Muscle of arm (tissue), 12 donors: ENCODE measurements around the gene ATP13A1. TPM values are rescaled to one million over a fixed set of nuclear protein-coding genes. Genes with fewer than 3 reads are reported as not detected.
A peak's percentile ranks its signal among the peaks of the same experiment; 100 is the strongest.
"Not testable (repeated sequence)": the region's sequence is repeated elsewhere in the genome, so short reads cannot be mapped to it uniquely, and the experiment has no call there.

Experiments
- DNase-seq: peaks from one replicate; pipeline ENCODE4 v3.0.0-alpha.2; 2013
- polyA plus RNA-seq, 12 donors: library from polyadenylated mRNA; unstranded; fragments of 120-200 nt; gene quantifications; one replicate each; pipeline ENCODE4 v1.2.1, GENCODE V29; 2013; ENCODE audit not compliant: insufficient read length in 12 of 12

ATP13A1 gene
- polyA plus RNA-seq, 12 donors, result 19.2 to 42.9 (median 24.8) TPM; not detected in 1

DNA sequence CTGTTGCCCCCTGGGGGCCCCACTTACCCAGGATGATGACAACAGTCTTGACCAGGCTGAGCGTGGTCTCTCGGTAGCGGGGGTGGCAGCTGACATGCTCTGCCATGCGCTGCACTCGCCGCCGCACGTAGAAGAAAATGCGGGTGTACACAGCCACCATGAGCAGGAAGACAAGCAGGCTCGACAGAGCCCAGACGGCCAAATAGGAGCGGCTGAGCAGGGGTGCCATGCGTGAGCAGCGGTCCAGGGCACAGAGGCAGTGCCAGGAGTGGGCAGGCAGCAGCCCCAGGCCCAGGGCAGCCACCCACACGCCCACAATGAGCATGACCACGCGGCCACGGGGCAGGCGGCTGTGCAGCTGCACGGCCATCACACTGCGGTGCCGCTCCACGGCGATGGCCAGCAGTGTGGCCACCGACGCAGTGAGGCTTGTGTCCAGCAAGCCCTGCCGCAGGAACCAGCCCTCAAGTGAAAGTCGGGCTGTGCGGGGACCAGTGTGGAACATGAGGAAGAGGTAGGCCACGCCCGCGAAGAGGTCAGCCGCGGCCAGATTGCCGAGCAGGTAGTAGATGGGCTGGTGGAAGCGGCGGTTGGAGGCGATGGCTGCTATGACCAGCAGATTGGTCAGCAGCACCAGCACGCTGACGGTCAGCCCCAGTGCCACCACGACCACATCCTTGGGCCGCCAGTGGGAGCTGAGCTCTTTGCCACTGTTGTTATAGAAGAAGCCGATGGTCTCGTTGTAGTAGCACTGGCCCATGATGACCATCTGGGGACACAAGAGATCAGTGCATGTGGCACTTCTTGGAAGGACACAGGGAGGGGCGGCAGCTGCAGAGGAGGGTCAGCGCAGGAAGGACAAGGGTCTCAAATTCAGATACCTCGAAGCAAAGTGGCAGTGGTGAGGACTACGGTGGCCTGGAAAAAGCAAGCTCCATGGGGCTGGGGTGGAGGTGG, 36.7 kb downstream of the ATP13A1 start:
- no peak for DNase-seq

DNA sequence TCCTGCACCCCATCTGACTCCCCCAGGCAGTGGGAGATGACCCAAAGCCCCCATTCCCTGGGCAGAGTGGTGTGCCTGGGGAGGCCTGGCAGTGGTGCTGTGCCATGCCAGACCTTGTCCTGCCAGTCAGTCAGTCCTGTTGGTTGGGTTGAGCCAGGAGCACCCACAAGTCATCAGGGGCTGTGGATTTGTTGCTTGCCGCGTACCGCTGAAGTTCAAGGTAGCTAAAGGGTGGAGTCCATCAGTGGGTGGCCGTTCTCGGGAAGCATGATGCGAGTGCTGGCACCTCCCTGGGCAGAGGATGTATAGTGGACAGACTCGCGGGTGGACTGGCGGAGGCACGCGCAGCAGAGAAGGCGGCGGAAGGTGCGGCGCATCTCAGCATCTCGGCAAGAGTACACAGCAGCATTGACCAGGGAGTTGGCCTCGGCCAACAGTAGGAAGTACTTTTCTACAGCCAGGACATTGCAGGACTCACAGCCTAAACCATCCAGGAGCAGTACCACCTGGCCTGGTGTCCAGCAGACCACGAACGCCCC, 39.4 kb downstream of the ATP13A1 start:
- DNase-seq, result no peak

DNA sequence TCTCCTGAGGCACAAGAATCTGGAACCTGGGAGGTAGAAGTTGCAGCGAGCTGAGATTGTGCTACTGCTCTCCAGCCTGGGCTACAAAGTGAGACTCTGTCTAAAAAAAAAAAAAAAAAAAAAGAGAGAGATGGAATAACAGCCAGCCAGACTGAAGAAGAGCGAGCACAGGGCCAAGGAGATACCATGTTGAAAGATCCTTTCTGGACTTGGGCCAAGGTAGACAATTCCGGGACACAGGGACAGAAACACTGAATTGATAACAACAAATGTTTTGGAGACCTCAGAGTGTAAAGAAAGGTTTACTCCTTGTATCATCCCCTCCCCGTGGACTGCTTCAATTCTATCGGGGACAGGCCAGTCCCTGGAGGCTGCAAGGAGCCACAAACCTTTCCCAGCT, 40.1 kb downstream of the ATP13A1 start:
- no peak for DNase-seq

DNA sequence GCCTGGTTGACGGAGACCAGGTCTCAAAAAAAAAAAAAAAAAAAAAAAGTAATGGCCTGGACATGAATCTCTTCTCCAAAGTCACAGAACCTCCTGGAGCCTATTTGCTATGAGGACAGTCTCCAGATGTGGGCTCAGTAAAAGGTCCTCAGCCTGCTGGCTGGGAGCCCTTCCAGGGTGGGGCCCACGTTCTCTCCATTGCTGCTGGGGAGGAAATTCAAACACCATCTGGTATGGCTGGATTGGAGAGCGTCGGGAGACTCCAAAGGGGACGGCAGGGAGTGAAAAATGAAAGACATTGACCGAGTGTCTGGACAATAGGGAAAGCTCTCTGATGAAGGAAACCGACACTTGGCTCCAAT, 43.6 kb downstream of the ATP13A1 start:
- DNase-seq, result no peak

DNA sequence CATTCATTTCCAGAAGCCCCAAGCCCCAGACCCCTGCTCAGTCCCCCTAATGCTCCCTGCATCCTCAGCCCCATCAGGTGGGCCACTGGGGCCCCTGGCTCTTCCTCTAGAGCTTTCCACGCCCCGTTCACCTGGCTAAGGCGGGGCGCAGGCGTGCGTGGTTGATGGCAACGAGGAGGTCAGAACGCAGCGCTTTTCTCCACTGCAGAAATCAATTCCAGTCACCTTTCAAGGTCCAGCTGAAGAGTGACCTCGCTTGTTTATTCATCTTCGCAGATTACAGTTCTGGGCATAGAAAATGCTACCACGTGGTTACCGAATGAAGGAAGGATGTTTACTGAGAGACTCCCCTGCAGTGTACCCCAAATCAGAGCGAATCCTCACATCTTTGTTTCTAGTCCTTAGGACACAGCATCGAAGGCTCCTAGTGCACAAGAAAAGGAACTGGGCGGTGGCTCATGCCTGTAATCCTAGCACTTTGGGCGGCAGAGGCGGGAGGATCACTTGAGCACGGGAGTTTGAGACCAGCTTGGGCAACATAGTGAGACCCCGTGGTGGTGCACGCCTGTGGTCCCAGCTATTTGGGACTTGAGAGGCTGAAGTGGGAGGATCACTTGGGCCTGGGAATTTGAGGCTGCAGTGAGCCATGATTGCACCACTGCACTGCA, 44.2 kb downstream of the ATP13A1 start:
- no peak for DNase-seq

DNA sequence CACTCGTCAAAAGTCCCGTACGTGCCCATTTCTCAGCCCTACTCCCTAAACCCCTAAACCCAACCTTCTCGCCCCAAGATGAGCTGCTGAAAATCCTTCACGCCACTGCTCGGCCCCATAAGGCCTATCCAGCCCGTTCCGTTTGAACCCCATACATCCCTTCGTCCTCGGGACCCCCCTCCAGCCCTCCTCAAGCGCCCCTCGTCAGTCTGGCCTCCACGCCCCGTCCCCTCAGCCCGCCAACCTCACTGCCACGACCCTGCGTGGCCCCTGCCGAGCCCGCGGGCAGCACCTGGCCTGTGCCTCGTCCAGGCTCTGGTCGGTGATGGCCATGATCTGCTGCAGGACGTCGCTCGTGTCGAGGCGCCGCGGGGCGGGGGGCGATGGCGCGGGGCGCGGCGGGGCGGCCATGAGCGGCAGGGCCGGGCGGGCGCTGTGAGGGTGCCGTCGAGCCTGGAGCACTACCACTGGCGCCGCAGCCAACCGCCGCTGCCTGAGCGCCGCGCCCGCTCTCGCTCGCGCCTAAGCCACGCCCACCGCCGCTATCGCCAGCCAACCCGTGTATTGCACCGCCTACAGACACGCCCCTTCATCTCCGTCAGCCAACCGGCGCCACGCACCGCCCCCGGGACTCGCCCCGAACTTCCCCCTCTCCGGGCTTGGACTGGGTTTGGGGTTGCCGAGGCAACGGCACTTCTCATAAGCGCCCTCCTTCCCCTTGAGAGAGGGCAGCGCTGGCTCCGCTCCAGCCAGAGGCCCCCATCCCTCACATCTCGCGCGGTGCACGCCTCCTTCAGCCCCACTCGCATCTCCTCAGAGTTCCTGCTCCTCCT, 45.0 kb downstream of the ATP13A1 start, which contains the start of gene PBX4:
PBX4 (minus strand) TSS at position 469 of the 833 bp plus-strand sequence; CDS start at position 411, 58 bp downstream.
- DNase-seq, result peak; percentile 94

DNA sequence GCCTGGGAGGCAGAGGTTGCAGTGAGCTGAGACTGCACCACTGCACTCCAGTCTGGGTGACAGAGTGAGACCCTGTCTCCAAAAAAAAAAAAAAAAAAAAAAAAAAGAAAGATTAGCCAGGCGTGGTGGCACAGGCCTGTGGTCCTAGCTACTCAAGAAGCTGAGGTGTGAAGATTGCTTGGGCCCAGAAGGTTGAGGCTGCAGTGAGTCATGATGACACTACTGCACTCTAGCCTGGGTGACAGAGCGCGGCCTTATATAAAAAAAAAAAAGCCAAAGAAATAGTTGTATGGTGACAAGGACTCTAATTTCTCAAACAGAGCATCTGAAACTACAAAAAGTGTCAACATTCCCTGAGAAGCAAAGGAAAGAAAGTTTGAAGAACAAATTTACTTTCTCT, 48.4 kb downstream of the ATP13A1 start:
- no peak for DNase-seq

DNA sequence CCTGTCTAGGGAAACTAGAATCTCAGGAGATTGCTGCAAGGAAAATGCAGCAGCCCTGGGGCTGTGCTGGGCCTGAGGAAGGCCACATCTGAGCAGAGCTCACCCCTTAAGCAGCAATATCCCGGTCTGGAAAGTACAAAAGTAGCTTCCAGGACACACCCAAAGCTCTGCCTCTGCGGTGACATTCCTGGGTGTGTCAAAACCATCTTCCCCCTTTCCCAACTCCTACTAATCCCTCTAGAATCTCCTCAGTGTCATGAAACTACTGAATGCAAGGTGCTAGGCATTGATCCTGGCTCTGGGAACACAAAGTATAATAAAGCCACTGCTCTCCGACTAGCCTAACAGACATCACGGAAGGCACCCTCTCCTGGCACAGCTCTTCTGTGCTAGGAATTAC, 50.0 kb downstream of the ATP13A1 start:
- DNase-seq, result no peak

DNA sequence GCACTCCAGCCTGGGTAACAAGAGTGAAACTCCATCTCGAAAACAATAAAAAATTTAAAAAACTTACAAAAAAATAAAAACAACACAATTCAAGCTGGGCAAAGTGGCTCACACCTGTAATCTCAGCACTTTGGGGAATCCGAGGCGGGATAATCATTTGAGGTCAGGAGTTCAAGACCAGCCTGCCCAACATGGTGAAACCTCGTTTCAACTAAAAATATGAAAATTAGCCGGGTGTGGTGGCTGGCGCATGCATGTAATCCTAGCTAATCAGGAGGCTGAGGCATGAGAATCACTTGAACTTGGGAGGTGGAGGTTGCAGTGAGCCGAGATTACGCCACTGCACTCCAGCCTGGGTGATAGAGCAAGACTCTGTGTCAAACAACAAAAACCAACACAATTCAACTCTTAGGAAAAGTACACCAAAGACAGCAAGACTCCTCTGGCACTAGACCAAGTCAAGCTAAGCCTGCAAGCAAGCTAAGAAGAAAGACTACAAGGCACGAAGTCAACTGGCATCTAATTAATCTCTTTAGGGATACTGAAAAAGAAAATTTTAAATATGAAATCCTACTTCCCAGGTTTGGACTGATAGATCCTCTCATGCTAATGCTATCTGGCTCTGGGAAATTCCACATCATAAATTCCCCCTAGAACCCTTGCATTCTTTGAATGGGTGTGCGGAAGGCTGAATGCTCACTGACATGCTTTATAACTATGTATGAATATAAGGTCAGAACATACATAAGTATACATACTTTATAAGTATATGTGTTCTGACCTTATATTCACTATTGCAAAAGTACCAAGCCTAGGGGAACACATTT, 52.9 kb downstream of the ATP13A1 start:
- DNase-seq, result no peak

DNA sequence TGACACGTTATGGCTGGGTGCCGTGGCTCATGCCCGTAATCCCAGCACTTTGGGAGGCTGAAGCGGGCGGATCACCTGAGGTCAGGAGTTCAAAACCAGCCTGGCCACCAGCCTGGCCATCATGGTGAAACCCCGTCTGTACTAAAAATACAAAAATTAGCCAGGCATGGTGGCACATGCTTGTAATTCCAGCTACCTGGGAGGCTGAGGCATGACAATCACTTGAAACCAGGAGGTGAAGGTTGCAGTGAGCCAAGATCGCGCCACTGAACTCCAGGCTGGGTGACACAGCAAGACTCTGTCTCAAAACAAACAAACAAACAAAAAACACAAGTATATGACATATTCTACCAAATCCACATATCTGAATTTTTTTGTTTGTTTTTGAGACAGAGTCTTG, 56.8 kb downstream of the ATP13A1 start:
- DNase-seq, result not testable (repeated sequence)

DNA sequence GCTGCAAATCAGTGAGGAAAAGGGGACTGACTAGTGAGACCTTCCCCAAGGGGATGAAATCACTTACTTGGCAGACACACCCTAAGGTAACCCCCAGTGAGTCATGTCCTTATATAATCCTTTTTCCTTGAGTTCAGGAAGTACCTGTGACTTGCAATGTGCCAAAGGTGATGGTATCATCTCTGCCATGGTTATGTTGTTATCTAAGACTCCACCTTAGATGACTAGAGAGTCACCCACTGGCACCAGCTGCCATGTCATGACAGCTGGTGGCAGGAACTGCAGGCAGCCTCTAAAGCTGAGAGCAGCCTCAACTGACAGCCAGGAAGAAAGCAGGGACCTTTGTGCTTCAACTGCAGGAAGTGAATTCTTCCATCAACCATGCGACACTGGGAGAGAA, 57.5 kb downstream of the ATP13A1 start:
- DNase-seq, result no peak

DNA sequence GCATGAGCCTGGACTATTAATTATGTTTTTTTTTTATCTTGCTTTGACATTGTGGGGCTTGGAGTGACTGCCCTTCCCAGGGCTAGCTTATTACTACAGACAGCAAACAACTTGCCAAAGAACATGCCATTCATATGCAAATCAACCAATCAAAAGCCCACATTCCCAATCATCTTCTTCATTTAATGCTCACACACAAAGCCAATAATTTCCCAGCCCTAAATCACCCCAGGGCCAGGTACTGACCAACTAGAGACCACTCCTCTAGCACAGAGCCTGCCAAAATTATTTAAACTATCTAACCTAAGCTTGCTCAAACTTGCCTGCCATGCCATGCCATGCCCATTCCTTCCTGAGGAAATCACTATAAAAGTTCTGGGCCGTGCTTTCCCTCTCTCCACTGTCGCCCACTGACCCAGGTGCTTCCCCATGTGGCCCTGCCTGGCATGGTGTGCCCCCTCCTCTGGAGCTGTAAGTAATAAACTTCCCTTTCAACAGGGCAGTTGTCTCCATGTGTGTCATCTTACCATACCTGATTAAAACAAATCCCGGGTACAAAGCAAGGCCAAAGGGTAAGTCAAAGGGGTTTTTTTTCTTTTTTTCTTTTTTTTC, 60.7 kb downstream of the ATP13A1 start:
- DNase-seq, result no peak

DNA sequence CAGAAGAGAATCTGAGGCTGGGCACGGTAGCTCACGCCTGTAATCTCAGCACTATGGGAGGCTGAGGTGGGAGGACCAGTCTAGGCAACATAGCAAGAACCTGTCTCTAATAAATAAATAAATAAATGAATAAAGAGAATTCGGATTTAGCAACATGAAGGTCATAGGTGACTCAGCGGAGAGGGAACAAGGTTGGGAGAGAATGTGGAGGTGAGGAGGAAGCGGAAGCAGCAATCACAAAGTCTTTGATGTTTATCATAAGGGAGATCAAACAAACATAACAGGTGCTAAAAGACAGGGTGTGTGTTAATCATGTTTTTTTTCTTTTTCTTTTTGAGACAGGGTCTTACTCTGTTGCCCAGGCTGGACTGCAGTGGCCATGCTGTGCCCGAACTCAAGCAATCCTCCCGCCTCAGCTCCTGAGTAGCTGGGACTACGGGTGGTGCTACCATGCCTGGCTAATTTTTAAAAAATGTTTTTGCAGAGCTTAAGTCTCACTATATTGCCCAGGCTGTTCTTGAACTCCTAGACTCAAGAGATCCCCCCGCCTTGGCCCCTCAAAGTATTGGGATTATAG, 61.3 kb downstream of the ATP13A1 start:
- no peak for DNase-seq

DNA sequence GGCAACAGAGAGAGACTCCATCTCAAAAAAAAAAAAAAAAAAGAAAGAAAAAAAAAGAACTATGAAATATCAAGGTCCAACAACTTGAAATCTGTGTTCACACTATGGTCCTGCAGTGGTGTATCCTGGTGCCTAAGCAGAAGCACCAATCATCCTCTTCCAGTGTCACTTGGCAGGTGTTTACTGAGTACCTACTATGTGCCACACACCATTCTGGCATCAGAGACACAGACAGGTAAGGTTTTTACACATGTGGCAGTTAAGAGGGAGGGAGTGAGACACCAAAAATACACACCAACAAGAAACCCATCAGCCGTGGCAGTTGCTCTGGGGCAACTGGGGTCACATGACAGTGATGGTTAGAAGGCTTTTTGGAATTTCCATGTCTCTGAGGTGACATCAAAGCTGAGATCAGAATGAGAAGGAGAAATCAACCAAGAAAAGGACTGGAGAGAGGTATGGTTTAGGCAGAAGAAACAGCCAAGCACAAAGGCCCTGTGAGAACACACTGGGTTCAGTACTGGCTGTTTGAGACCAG, 62.6 kb downstream of the ATP13A1 start:
- no peak for DNase-seq

DNA sequence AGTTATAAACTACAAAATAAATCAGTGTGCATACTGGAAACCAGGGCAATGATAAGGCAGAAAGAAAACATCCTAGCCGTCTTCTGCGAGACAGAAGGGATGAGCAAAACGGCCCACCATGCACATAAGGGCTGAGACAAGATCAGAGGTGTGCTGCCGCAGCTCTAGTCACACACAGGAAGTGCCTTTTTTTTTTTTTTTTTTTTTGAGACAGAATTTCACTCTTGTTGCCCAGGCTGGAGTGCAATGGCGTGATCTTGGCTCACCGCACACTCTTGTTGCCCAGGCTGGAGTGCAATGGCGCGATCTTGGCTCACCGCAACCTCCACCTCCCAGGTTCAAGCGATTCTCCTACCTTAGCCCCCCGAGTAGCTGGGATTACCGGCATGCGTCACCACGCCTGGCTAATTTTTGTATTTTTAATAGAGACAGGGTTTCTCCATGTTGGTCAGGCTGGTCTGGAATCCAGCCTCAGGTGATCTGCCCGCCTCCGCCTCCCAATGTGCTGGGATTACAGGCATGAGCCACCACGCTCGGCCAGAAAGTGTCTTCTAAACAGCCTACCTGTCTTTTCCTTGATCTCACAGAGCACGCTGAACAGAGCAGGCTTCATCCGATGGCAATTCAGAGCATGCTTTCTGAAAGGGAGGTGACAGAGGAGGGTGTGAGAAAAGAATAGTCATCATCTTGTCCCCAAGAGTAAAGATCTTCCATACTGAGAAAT, 64.6 kb downstream of the ATP13A1 start:
- DNase-seq, result not testable (repeated sequence)

DNA sequence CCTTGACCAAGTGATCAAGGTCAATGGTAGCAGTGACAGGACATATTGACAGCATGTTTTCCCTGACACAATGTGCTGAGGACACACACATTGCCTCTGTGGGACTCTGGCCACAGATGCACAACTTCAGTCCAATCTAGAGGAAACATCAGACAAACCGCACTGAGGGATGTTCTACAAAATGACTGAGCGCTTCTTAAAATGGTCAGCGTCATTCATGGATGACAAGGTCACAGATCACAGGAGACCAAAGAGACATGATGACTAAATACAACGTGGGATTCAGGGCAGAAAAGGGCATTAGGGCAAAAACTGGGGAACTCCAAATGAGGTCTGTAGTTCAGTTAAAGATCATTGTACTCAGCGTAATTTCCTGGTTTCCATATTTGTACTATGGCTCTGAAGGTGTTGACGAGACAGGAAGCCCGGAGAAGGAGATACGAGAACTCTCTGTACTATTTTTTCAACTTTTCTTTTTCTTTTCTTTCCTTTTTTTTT, 65.6 kb downstream of the ATP13A1 start:
- no peak for DNase-seq
